Epithelial cell of umbilical artery (primary cell): ENCODE data around the gene SETMAR. TPM values are rescaled to one million over a fixed set of nuclear protein-coding genes. Genes with fewer than 3 reads are reported as not detected.

Experiments
- total RNA-seq: library from RNA; depleted of rRNA; stranded (reverse); fragments of >200 nt; gene quantifications from 2 replicates; pipeline ENCODE4 v1.2.3, GENCODE V29; 2014

The SETMAR gene
- 12.7 and 12.9 TPM in 2 replicates for total RNA-seq

GRCh38 chr3:4303187-4304123, at the start of gene SETMAR:
SETMAR (plus strand) TSS chr3:4303369; CDS start chr3:4303371, 2 bp downstream.

Other genes with a start within 250 kb of the SETMAR start
- gene SUMF1, start 163.9 kb downstream of the SETMAR start, total RNA-seq: 43.5 and 77.6 TPM in 2 replicates
- 16.2 and 31.9 TPM in 2 replicates for gene ITPR1, start 190.0 kb downstream of the SETMAR start, total RNA-seq